Omental fat pad (tissue), 4 donors: ENCODE results near the gene TSPAN10. TPM values are rescaled to one million over a fixed set of nuclear protein-coding genes. Genes with fewer than 3 reads are reported as not detected.

Experiments
- ATAC-seq: fragments of 150-250 bp; one replicate; pipeline ENCODE4 v1.9.1; 2016; ENCODE audit warnings: mild to moderate bottlenecking, moderate library complexity; ENCODE audit not compliant: low FRiP score
- DNase-seq: peaks from one replicate; pipeline ENCODE4 v3.0.0-alpha.2; 2019; ENCODE audit warnings: low spot score
- CTCF ChIP-seq, 3 donors: fragments of 450-650 bp; IDR thresholded peaks; one replicate each; pipeline ENCODE4 v1.5.1; 2016 to 2017; ENCODE audit warnings: antibody characterized with exemption in 3 of 3, mild to moderate bottlenecking in 3 of 3, moderate library complexity in 2 of 3
- total RNA-seq, 4 donors: library from RNA; depleted of rRNA; stranded (reverse); fragments of >200 nt; gene quantifications; one replicate each; pipeline ENCODE4 v1.1.0, GENCODE V29; 2016

Gene TSPAN10
- total RNA-seq, 4 donors from 2014 or later: 0.47 to 1.0 (median 0.48) TPM; not detected in 1

- no peak for TF ChIP-seq CTCF (IDR thresholded peaks at IDR 0.05)
- ATAC-seq (no peak), DNase-seq (no peak)
Measured at GRCh38 chr17:81644976-81645952, 8.3 kb downstream of the TSPAN10 start.

GRCh38 chr17:81646869-81647600 is 10.0 kb downstream of the TSPAN10 start:
- ATAC-seq (no peak), DNase-seq (no peak)
- no peak for TF ChIP-seq CTCF (IDR thresholded peaks at IDR 0.05)

GRCh38 chr17:81647640-81648012 is 10.6 kb downstream of the TSPAN10 start:
- ATAC-seq (no peak), DNase-seq (no peak)
- TF ChIP-seq CTCF (IDR thresholded peaks at IDR 0.05): no peak

- TF ChIP-seq CTCF (IDR thresholded peaks at IDR 0.05): no peak
- DNase-seq (no peak), ATAC-seq (no peak)
Measured at GRCh38 chr17:81648013-81648706, 11.2 kb downstream of the TSPAN10 start.

GRCh38 chr17:81648707-81649085 is 11.7 kb downstream of the TSPAN10 start:
- no peak for TF ChIP-seq CTCF (IDR thresholded peaks at IDR 0.05)
- DNase-seq (no peak), ATAC-seq (no peak)

GRCh38 chr17:81650951-81651350 is 14.0 kb downstream of the TSPAN10 start:
- no peak for TF ChIP-seq CTCF (IDR thresholded peaks at IDR 0.05)
- ATAC-seq (no peak), DNase-seq (no peak)
